HUES48 (cell line): ENCODE results near the gene AXIN2.

Experiments used
- H3K27ac ChIP-seq: one replicate; pipeline ENCODE4 v1.7.0; 2013; ENCODE audit warnings: low read depth, low read length, inconsistent platforms
- H3K27me3 ChIP-seq: 2 replicates; pipeline ENCODE4 v1.6.1; 2013; ENCODE audit warnings: mild to moderate bottlenecking, low read length; ENCODE audit not compliant: control insufficient read depth, insufficient read depth
- H3K36me3 ChIP-seq: 2 replicates; pipeline ENCODE4 v1.6.1; 2013; ENCODE audit warnings: low read length; ENCODE audit not compliant: control insufficient read depth, insufficient read depth
- H3K4me1 ChIP-seq: 2 replicates; pipeline ENCODE4 v1.6.1; 2013; ENCODE audit warnings: mild to moderate bottlenecking, low read length; ENCODE audit not compliant: control insufficient read depth, insufficient read depth
- H3K4me3 ChIP-seq: 2 replicates; pipeline ENCODE4 v1.5.1; 2013; ENCODE audit warnings: mild to moderate bottlenecking, low read depth, low read length
- H3K9ac ChIP-seq: 2 replicates; pipeline ENCODE4 v1.6.1; 2013; ENCODE audit warnings: mild to moderate bottlenecking, low read depth, low read length, moderate library complexity
- H3K9me3 ChIP-seq: 2 replicates; pipeline ENCODE4 v1.6.1; 2013; ENCODE audit warnings: low read length; ENCODE audit not compliant: control insufficient read depth, insufficient read depth

The AXIN2 gene

GRCh38 chr17:65542610-65543009, 18.8 kb downstream of the AXIN2 start:
- no peaks in the 10 kb centered on the region for H3K27me3 ChIP-seq
- H3K9ac ChIP-seq: no peak overlapping the region
- peaks cover 83% of the 10 kb centered on the region for H3K36me3 ChIP-seq
- no peak overlapping the region for H3K4me3 ChIP-seq
- peaks cover 32% of the 10 kb centered on the region for H3K4me1 ChIP-seq
- no peaks in the 10 kb centered on the region for H3K9me3 ChIP-seq
- H3K27ac ChIP-seq: no peak overlapping the region

- Histone ChIP-seq H3K36me3 (peaks cover 83% of the 10 kb centered on the region), H3K27me3 (no peaks in the 10 kb centered on the region), H3K4me1 (peaks cover 27% of the 10 kb centered on the region), H3K9me3 (no peaks in the 10 kb centered on the region), H3K4me3 (no peak overlapping the region), H3K9ac (no peak overlapping the region), H3K27ac (no peak overlapping the region)
These were observed 19.4 kb downstream of the AXIN2 start for GRCh38 chr17:65542067-65542466.

- Histone ChIP-seq H3K9ac (no peak overlapping the region), H3K27me3 (no peaks in the 10 kb centered on the region), H3K4me3 (no peak overlapping the region), H3K36me3 (peaks cover 83% of the 10 kb centered on the region), H3K9me3 (no peaks in the 10 kb centered on the region), H3K27ac (no peak overlapping the region), H3K4me1 (peaks cover 22% of the 10 kb centered on the region)
These were observed 20.0 kb downstream of the AXIN2 start for GRCh38 chr17:65541453-65541852.

- no peaks in the 10 kb centered on the region for H3K9me3 ChIP-seq
- H3K27ac ChIP-seq: peak overlapping the region; percentile 54
- no peaks in the 10 kb centered on the region for H3K27me3 ChIP-seq
- peaks cover 94% of the 10 kb centered on the region for H3K36me3 ChIP-seq
- no peak overlapping the region for H3K4me3 ChIP-seq
- no peak overlapping the region for H3K9ac ChIP-seq
- peaks cover 17% of the 10 kb centered on the region for H3K4me1 ChIP-seq
These were observed 21.7 kb downstream of the AXIN2 start for GRCh38 chr17:65539630-65540266.

GRCh38 chr17:65538675-65539529, 22.5 kb downstream of the AXIN2 start:
- H3K27me3 ChIP-seq: no peaks in the 10 kb centered on the region
- peak overlapping the region; percentile 54 for H3K27ac ChIP-seq
- no peak overlapping the region for H3K4me3 ChIP-seq
- no peaks in the 10 kb centered on the region for H3K9me3 ChIP-seq
- H3K4me1 ChIP-seq: peaks cover 17% of the 10 kb centered on the region
- peaks cover 96% of the 10 kb centered on the region for H3K36me3 ChIP-seq
- H3K9ac ChIP-seq: no peak overlapping the region

GRCh38 chr17:65537845-65538674, 23.4 kb downstream of the AXIN2 start:
- Histone ChIP-seq H3K9me3 (no peaks in the 10 kb centered on the region), H3K9ac (no peak overlapping the region), H3K27me3 (no peaks in the 10 kb centered on the region), H3K36me3 (peaks cover 97% of the 10 kb centered on the region), H3K4me1 (peaks cover 19% of the 10 kb centered on the region), H3K27ac (no peak overlapping the region), H3K4me3 (no peak overlapping the region)

- no peak overlapping the region for H3K27ac ChIP-seq
- no peaks in the 10 kb centered on the region for H3K9me3 ChIP-seq
- no peak overlapping the region for H3K9ac ChIP-seq
- no peak overlapping the region for H3K4me3 ChIP-seq
- H3K4me1 ChIP-seq: peaks cover 25% of the 10 kb centered on the region
- no peaks in the 10 kb centered on the region for H3K27me3 ChIP-seq
- H3K36me3 ChIP-seq: peaks cover 97% of the 10 kb centered on the region
These were observed 24.1 kb downstream of the AXIN2 start for GRCh38 chr17:65537343-65537844.

- H3K36me3 ChIP-seq: peaks cover 97% of the 10 kb centered on the region
- H3K9ac ChIP-seq: no peak overlapping the region
These were observed 24.7 kb downstream of the AXIN2 start for GRCh38 chr17:65536573-65537342.

GRCh38 chr17:65535777-65536572, 25.5 kb downstream of the AXIN2 start:
- no peaks in the 10 kb centered on the region for H3K9me3 ChIP-seq
- H3K4me3 ChIP-seq: no peak overlapping the region
- H3K27me3 ChIP-seq: no peaks in the 10 kb centered on the region
- H3K9ac ChIP-seq: no peak overlapping the region
- peaks cover 93% of the 10 kb centered on the region for H3K36me3 ChIP-seq
- H3K27ac ChIP-seq: no peak overlapping the region
- peaks cover 39% of the 10 kb centered on the region for H3K4me1 ChIP-seq

More at GRCh38 chr17:65536573-65537342, 24.7 kb downstream of the AXIN2 start:
- Histone ChIP-seq H3K27me3 (no peaks in the 10 kb centered on the region), H3K27ac (no peak overlapping the region), H3K4me1 (peaks cover 32% of the 10 kb centered on the region), H3K4me3 (no peak overlapping the region), H3K9me3 (no peaks in the 10 kb centered on the region)
